Caco-2 (cell line): ENCODE results near the gene ZIM2. TPM values are rescaled to one million over a fixed set of nuclear protein-coding genes. Genes with fewer than 3 reads are reported as not detected.

Experiments
- BruUV-seq: library from RNA; stranded (reverse); fragments of 400-500 nt; replicated peaks from 2 replicates; lab custom pipeline; 2021; lab: Mats Ljungman, UMichigan
- CTCF ChIA-PET: fragments of 300-600 bp; sonication (Branson Sonifier 250); formaldehyde crosslinking; loops from one replicate; lab custom pipeline; 2022; ENCODE audit warnings: antibody characterized with exemption; lab: Charles Lee
- POLR2A ChIA-PET: fragments of 300-600 bp; sonication (Branson Sonifier 250); formaldehyde crosslinking; loops from one replicate; lab custom pipeline; 2022; ENCODE audit warnings: antibody characterized with exemption; lab: Charles Lee
- DNase-seq, 2 experiments: peaks; one replicate each; pipeline versions ENCODE4 v3.0.0 to v3.0.0-alpha.2; 2020 to 2022
- H3K27me3 ChIP-seq: replicated peaks from 2 replicates; pipeline ENCODE4 v1.6.0; 2011; ENCODE audit warnings: low read length; ENCODE audit not compliant: control insufficient read depth, insufficient read depth
- H3K36me3 ChIP-seq: 2 replicates; pipeline ENCODE4 v1.5.1; 2011; ENCODE audit warnings: low read length; ENCODE audit not compliant: control insufficient read depth, insufficient read depth
- H3K4me1 ChIP-seq: fragments of 250-450 bp; sonication (Bioruptor Pico); 2 replicates; pipeline ENCODE4 v1.5.1; 2020; ENCODE audit warnings: mild to moderate bottlenecking
- H3K4me3 ChIP-seq: 2 replicates; pipeline ENCODE4 v1.5.1; 2011; ENCODE audit warnings: low read depth, mild to moderate bottlenecking, control low read depth, low read length
- H3K9me3 ChIP-seq: fragments of 250-450 bp; sonication (Bioruptor Pico); 2 replicates; pipeline ENCODE4 v1.5.1; 2020; ENCODE audit warnings: mild to moderate bottlenecking, moderate library complexity
- H3K27ac Mint-ChIP-seq: one replicate; pipeline ENCODE4 v1.8.0; 2022; ENCODE audit warnings: mixed read lengths; ENCODE audit not compliant: unreplicated experiment
- H3K27me3 Mint-ChIP-seq: one replicate; pipeline ENCODE4 v1.8.0; 2022; ENCODE audit warnings: mixed read lengths; ENCODE audit not compliant: insufficient read depth, unreplicated experiment
- H3K36me3 Mint-ChIP-seq: one replicate; pipeline ENCODE4 v1.8.0; 2022; ENCODE audit warnings: mild to moderate bottlenecking, mixed read lengths; ENCODE audit not compliant: insufficient read depth, unreplicated experiment
- H3K4me1 Mint-ChIP-seq: one replicate; pipeline ENCODE4 v1.8.0; 2022; ENCODE audit warnings: low read depth, mixed read lengths; ENCODE audit not compliant: unreplicated experiment
- H3K4me3 Mint-ChIP-seq: one replicate; pipeline ENCODE4 v1.8.0; 2022; ENCODE audit warnings: mild to moderate bottlenecking, moderate library complexity, mixed read lengths; ENCODE audit not compliant: unreplicated experiment
- H3K9me3 Mint-ChIP-seq: one replicate; pipeline ENCODE4 v1.8.0; 2022; ENCODE audit warnings: mixed read lengths; ENCODE audit not compliant: unreplicated experiment
- CTCF ChIP-seq, 2 experiments: fragments of 200-600 bp in 1 of 2; IDR thresholded peaks; 1 replicate in 1 of 2; 2 replicates in 1 of 2; pipeline versions ENCODE4 v1.5.1 to v1.8.0; 2011 to 2022; ENCODE audit warnings: antibody characterized with exemption in 1 of 2, control low read depth in 1 of 2, inconsistent platforms in 1 of 2, low read depth in 1 of 2, low read length in 1 of 2, mild to moderate bottlenecking in 1 of 2, moderate library complexity in 1 of 2; ENCODE audit not compliant: insufficient read depth in 1 of 2, severe bottlenecking in 1 of 2, unreplicated experiment in 1 of 2
- intact Hi-C: fragments of 100-400 bp; cut with micrococcal nuclease; formaldehyde crosslinking; loops from one replicate; pipeline ENCODE4 v1.10.0; 2022; ENCODE audit not compliant: unreplicated experiment
- total RNA-seq: library from RNA; stranded (reverse); gene quantifications from 2 replicates; pipeline ENCODE4 v1.2.3, GENCODE V29; 2022

ZIM2 gene
- total RNA-seq, 1 experiment from 2014 or later = not detected

DNA sequence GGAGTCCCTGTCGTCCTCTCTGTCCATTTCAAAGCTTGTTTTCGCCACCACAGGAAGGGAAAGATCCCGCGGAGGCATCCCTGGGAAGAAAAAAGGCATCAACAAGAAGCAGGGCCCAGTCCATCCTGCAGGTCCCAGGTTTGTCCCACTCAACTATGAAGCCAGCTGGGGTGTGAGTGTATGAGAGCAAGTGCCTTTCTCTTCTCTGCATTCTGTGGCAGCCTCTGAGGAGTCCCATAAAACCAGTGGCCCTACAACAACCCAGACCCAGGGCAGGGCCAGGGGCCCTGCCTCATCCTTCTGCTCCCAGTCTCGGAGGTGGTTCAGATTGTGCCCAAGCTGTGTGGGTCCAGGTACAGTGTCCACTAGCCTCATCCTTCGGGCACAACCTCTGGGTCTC is 18.9 kb downstream of the ZIM2 start:
- no peaks in the 10 kb centered on the region for H3K4me1 ChIP-seq
- no peak for TF ChIP-seq CTCF (IDR thresholded peaks at IDR 0.05; ENCODE audit: insufficient read depth in 1 of 2, low read depth in 1 of 2, low read length in 1 of 2, severe bottlenecking in 1 of 2, unreplicated experiment in 1 of 2)
- Mint-ChIP-seq H3K4me3 (no peak overlapping the region), H3K36me3 (no peaks in the 10 kb centered on the region), H3K4me1 (no peaks in the 10 kb centered on the region), H3K27me3 (no peaks in the 10 kb centered on the region), H3K9me3 (peaks cover 65% of the 10 kb centered on the region), H3K27ac (no peak overlapping the region)
- no peaks in the 10 kb centered on the region for H3K27me3 ChIP-seq
- POLR2A ChIA-PET = no interaction called here
- no peak overlapping the region for H3K4me3 ChIP-seq
- H3K9me3 ChIP-seq = 0 out of 2 replicates have a peak, but pooled peaks cover 9% of the 10 kb centered on the region
- no TSS peak for BruUV-seq
- H3K36me3 ChIP-seq = no peaks in the 10 kb centered on the region
- CTCF ChIA-PET = no interaction called here
- DNase-seq = no peak
- intact Hi-C loops = no loop called here

GRCh38 chr19:56821209-56821608 is 19.3 kb downstream of the ZIM2 start:
- Mint-ChIP-seq H3K27me3 (no peaks in the 10 kb centered on the region), H3K27ac (no peak overlapping the region), H3K36me3 (no peaks in the 10 kb centered on the region), H3K9me3 (peaks cover 65% of the 10 kb centered on the region), H3K4me1 (no peaks in the 10 kb centered on the region), H3K4me3 (no peak overlapping the region)
- no TSS peak for BruUV-seq
- H3K9me3 ChIP-seq = 0 out of 2 replicates have a peak, but pooled peaks cover 9% of the 10 kb centered on the region
- no peaks in the 10 kb centered on the region for H3K36me3 ChIP-seq
- CTCF ChIA-PET = no interaction called here
- intact Hi-C loops = no loop called here
- H3K4me1 ChIP-seq = no peaks in the 10 kb centered on the region
- no peak for TF ChIP-seq CTCF (IDR thresholded peaks at IDR 0.05; ENCODE audit: insufficient read depth in 1 of 2, low read depth in 1 of 2, low read length in 1 of 2, severe bottlenecking in 1 of 2, unreplicated experiment in 1 of 2)
- no peak overlapping the region for H3K4me3 ChIP-seq
- POLR2A ChIA-PET = no interaction called here
- H3K27me3 ChIP-seq = no peaks in the 10 kb centered on the region
- DNase-seq = no peak

GRCh38 chr19:56819166-56819565 is 21.4 kb downstream of the ZIM2 start:
- Mint-ChIP-seq H3K4me1 (no peaks in the 10 kb centered on the region), H3K27me3 (no peaks in the 10 kb centered on the region), H3K27ac (no peak overlapping the region), H3K36me3 (no peaks in the 10 kb centered on the region), H3K9me3 (peaks cover 59% of the 10 kb centered on the region), H3K4me3 (no peak overlapping the region)
- no peak for DNase-seq
- H3K27me3 ChIP-seq = no peaks in the 10 kb centered on the region
- H3K9me3 ChIP-seq = 0 out of 2 replicates have a peak, but pooled peaks cover 13% of the 10 kb centered on the region
- intact Hi-C loops = no loop called here
- no peaks in the 10 kb centered on the region for H3K36me3 ChIP-seq
- no peak overlapping the region for H3K4me3 ChIP-seq
- ChIA-PET CTCF (no interaction called here), POLR2A (no interaction called here)
- BruUV-seq = no TSS peak
- no peaks in the 10 kb centered on the region for H3K4me1 ChIP-seq
- no peak for TF ChIP-seq CTCF (IDR thresholded peaks at IDR 0.05; ENCODE audit: insufficient read depth in 1 of 2, low read depth in 1 of 2, low read length in 1 of 2, severe bottlenecking in 1 of 2, unreplicated experiment in 1 of 2)
